ENCODE measurements around the gene NKX6-1. TPM values are rescaled to one million over a fixed set of nuclear protein-coding genes. Genes with fewer than 3 reads are reported as not detected.

The NKX6-1 gene
- total RNA-seq, 2 experiments from 2014 or later: not detected

DNA sequence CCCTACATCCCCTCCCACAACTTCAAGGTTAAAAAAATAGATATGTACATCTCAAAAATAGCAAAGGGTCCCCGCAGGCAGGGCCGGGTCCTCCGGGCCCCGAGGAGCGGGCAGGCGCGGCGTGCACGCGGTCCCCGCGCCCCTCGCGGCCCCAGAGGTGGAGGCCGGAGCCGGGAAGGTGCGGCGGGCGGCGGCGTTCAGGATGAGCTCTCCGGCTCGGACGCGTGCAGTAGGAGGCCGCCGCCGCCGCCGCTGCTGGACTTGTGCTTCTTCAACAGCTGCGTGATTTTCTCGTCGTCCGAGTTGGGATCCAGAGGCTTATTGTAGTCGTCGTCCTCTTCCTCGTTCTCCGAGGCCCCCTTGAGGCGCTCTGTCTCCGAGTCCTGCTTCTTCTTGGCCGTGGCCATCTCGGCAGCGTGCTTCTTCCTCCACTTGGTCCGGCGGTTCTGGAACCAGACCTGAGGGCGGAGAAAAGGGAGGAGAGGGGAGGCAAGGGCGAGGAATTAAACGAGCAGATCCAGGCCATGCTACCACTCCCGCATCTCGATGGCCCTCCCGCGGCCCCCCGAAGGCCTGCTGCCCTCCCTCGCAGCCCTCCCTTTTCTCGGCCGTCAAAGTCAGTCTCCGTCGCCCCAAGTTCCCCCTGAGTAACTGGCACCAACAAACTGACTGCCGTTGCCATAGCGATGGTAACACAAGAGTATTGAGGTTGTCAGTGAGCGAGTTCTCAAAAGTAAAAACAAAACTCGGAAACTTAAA is 5.8 kb downstream of the NKX6-1 start:
- Mint-ChIP-seq H3K36me3 (peaks cover 4% of the 10 kb centered on the region), H3K27me3 (peaks cover 97% of the 10 kb centered on the region), H3K27ac (no peak overlapping the region), H3K4me3 (no peak overlapping the region), H3K9me3 (peaks cover 16% of the 10 kb centered on the region), H3K4me1 (peaks cover 6% of the 10 kb centered on the region)
- no peak for DNase-seq

DNA sequence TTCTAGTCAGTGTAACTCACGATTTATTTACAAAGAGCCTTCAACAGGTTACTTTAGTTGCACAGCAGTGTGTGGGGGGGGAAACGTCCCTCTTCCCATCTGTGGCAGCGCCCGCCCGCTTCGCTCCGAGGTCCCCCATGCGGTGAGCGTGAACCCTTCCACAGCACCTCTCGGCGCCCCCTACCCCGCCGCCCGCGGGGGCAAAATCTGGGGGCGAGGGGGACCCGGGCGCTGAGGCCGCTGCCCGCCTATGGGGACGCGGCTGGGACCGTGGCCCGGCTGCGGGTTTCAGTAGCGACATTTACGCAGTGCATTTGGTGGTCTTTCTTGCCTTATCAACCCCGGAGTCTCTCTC is 6.4 kb downstream of the NKX6-1 start:
- peaks cover 4% of the 10 kb centered on the region for H3K36me3 Mint-ChIP-seq

DNA sequence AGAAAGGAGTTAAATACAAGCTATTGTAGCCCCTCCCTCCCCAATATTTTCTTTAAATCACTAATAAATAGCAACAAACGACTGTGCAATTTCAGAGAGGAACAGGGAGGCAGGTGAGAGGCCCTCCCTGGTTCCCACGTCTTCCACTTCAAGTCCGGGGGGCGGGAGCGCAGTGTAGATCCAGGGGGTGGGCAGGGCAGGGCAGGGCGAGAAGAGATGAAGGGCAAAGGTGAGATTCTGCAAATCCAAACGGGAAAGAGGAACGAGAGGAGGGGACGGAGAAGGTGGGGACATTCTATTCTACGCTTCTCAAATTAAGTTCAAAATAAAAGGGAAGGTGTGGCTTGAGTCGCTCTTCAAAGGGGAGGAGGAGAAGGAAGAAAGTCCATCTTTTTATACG is 6.8 kb downstream of the NKX6-1 start:
- peaks cover 5% of the 10 kb centered on the region for H3K4me1 Mint-ChIP-seq
- no peak for DNase-seq
- H3K4me3 Mint-ChIP-seq: no peak overlapping the region
- no peak overlapping the region for H3K27ac Mint-ChIP-seq
- H3K9me3 Mint-ChIP-seq: peaks cover 16% of the 10 kb centered on the region
- peaks cover 4% of the 10 kb centered on the region for H3K36me3 Mint-ChIP-seq
- H3K27me3 Mint-ChIP-seq: peaks cover 97% of the 10 kb centered on the region

More for the DNA sequence above, 6.4 kb downstream of the NKX6-1 start:
- Mint-ChIP-seq H3K27me3 (peaks cover 97% of the 10 kb centered on the region), H3K27ac (no peak overlapping the region), H3K4me1 (peaks cover 5% of the 10 kb centered on the region), H3K9me3 (peaks cover 16% of the 10 kb centered on the region), H3K4me3 (no peak overlapping the region)
- no peak for DNase-seq

DNA sequence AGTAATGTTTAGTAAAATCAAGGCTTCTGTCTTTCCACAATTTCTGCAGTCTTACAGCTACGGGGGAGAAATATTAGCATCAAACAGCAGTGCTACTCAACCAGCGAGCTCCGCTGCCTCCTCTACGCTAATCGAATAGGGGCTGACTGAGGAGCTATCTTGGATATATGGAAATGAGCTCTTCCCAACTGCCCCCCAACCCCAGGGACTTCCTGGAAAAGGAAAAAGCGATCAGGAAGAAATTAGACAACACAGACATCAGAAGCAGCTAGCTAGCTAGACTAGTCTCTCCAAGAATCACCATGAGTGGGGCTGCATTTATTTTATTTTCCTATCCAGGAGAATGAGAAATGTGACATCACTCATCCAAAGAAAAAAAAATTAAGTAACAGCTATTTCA is 7.6 kb downstream of the NKX6-1 start:
- DNase-seq: no peak
- no peak overlapping the region for H3K27ac Mint-ChIP-seq
- H3K4me3 Mint-ChIP-seq: no peak overlapping the region
- H3K36me3 Mint-ChIP-seq: peaks cover 4% of the 10 kb centered on the region
- H3K27me3 Mint-ChIP-seq: peaks cover 96% of the 10 kb centered on the region
- H3K4me1 Mint-ChIP-seq: peaks cover 5% of the 10 kb centered on the region
- H3K9me3 Mint-ChIP-seq: peaks cover 14% of the 10 kb centered on the region

DNA sequence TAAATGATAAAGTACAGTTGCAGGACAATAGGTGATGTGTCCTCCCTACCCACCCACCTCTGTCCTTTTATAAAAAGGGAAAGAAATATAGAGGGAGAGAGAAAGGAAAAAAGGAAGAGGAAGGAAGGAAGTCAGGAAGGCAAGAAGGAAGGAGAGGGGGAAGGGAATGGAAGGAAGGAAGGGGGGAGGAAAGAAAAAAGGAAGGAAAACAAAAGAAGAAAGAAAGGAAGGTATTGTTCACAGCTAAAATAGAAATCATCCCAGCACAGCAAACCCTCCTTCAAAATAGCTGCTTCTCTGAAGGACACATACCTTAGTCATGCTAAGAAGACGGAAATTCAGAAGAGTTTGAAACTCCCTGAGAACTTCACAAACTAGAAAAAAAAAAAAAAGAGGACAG is 8.4 kb downstream of the NKX6-1 start:
- H3K27ac Mint-ChIP-seq: no peak overlapping the region
- DNase-seq: no peak
- H3K27me3 Mint-ChIP-seq: peaks cover 96% of the 10 kb centered on the region
- no peak overlapping the region for H3K4me3 Mint-ChIP-seq
- H3K9me3 Mint-ChIP-seq: peaks cover 13% of the 10 kb centered on the region
- H3K36me3 Mint-ChIP-seq: peaks cover 3% of the 10 kb centered on the region
- peaks cover 5% of the 10 kb centered on the region for H3K4me1 Mint-ChIP-seq

DNA sequence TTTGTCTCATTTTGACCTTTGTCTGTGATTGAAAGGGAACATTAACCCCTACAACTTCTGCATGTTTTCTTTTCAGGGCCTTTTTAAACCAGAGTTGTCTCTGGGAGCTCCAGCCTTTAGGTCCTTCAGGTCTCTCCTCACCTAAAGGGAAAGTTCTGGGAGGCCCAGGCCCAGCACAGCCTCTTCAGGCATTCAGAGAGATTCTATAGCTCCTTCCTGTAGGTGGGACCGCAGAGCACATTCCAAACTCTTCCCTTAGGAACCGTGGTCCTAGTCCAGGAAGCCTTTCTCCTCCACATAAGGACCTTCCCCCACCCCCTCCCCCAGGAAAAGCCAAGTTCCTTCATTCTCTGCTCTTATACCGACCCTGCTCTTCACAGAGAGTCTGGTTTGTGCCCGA is 14.9 kb downstream of the NKX6-1 start:
- H3K36me3 Mint-ChIP-seq: peaks cover 4% of the 10 kb centered on the region
- H3K27ac Mint-ChIP-seq: no peak overlapping the region
- H3K9me3 Mint-ChIP-seq: peaks cover 6% of the 10 kb centered on the region
- peaks cover 92% of the 10 kb centered on the region for H3K27me3 Mint-ChIP-seq
- H3K4me1 Mint-ChIP-seq: peaks cover 12% of the 10 kb centered on the region
- H3K4me3 Mint-ChIP-seq: no peak overlapping the region
- DNase-seq: no peak

DNA sequence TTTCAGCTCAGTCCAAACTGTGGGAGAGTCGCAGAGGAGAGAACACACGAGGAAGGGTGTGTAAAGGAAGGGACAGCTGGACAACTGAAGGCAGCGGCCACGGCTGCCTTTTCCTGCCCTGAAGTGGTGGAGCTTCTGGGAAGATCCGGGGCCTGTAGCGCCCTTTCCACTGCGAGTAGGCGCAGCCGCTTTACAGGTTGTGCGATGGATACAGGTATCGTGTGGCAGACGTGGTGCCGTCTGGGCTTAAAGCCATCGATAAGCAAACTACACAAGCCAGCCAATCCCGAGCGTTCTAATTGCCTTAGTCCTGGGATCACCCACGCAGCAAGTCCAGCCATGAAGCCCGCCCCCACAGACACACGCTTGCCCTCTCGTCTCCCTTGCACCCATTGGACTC is 15.4 kb downstream of the NKX6-1 start:
- H3K4me3 Mint-ChIP-seq: no peak overlapping the region
- peaks cover 92% of the 10 kb centered on the region for H3K27me3 Mint-ChIP-seq
- no peak for DNase-seq
- peaks cover 4% of the 10 kb centered on the region for H3K36me3 Mint-ChIP-seq
- H3K27ac Mint-ChIP-seq: no peak overlapping the region
- peaks cover 12% of the 10 kb centered on the region for H3K4me1 Mint-ChIP-seq
- H3K9me3 Mint-ChIP-seq: peaks cover 6% of the 10 kb centered on the region

DNA sequence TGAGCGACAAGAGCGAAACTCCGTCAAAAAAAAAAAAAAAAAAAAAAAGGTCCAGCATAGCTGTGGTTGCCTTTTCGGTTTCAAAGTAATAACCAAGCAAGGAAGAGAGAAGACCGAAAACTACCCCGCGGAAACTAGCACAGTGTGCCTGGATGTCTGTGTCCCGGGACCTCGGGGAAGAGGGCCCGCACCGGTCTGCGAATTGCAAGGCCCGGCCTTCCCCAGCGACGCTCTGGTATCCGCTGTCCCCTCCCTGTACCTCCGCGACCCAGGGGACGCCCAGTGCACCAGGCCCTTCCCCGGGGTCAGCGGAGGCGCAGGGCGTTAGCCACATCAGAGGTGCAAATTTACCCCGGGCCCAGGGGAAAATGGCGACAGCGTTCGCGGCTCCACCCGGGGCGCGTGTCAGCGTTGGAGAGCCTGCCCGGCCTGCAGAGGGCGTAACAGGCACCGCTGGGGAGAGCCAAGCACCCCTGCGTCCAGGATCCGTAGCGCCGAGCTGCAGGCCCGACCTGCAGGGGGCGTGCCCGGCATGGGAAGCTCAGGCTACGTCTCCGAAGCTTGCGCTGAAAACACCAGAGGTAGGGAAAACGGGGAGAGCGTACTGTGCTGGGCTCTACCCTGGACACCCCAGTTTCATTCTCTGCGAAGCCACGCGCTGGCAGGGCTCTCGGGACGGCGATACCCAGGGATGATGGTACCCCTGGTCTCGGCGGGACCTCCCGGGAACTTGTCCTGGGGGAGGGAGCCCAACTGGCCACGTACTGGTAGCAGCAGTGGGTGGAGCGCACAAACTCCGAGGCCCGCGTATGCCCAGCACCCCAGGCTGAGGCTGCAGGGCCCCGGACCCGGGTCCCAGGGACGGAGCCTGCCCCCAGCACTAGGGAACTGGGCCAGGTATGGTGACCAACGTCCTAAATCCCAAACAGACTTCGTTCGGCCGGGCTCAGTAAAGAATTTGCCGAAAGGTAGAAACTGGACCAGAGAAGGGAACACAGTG is 16.2 kb downstream of the NKX6-1 start:
- Mint-ChIP-seq H3K27me3 (peaks cover 91% of the 10 kb centered on the region), H3K36me3 (peaks cover 4% of the 10 kb centered on the region), H3K9me3 (peaks cover 6% of the 10 kb centered on the region), H3K4me3 (no peak overlapping the region), H3K4me1 (peaks cover 12% of the 10 kb centered on the region), H3K27ac (no peak overlapping the region)
- no peak for DNase-seq

DNA sequence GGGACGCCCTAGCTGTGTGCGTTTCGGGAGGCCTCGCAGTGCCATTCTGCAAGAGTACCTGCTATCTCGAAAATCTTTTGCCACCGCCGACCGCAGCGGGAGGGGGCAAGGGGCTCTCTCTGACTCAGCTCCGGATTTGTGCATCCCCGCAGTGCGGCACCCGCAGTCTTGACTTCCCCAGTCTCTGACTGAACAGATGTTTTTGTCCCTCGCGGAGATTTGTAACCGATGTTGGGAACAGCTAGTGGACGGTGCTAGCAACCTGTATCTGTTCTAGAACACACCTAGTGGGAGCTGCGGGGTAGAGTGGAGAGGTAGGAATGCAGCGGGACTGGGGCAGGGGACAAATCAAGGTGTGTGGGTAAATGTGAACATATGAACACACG is 17.2 kb downstream of the NKX6-1 start:
- no peak for DNase-seq
- H3K36me3 Mint-ChIP-seq: peaks cover 4% of the 10 kb centered on the region
- H3K4me3 Mint-ChIP-seq: peak overlapping the region; percentile 2
- H3K9me3 Mint-ChIP-seq: peaks cover 6% of the 10 kb centered on the region
- H3K4me1 Mint-ChIP-seq: peaks cover 12% of the 10 kb centered on the region
- H3K27me3 Mint-ChIP-seq: peaks cover 85% of the 10 kb centered on the region
- H3K27ac Mint-ChIP-seq: no peak overlapping the region

DNA sequence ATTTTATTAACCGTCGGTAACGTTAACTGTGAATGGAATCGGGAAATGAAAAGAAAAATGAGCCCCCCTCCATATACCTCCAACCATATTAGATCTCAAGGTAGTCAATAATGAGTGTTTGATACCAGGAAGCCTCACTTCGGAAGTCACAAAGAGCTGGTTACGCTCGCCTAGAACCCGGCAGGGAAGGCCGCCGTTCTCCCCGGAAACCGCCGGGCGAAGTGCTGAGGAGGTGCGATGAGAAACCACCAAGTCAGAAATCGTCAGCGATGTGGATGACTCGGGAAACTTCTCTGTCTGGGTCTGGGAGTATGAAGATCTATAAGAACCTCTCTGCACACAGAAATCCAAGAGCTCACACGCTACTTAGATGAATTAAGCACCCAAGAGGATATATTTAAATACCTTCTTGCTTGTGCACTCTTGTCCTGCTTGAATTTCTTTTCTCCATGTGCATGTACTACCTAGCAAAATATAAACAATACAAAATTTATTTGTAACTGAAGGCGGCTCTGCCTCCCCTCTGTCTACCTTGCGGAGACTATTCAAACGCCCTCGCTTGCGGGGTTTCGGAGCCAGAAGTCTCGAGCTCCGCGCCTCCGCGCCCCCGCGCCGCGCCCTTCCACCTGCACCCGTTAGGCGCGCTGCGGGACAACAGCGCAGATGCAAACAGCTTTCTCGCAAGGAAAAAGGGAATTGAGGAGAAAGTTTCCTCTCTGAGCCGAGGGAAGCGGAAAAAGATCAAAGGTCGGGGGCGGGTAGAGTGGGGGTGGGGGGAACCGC is 17.8 kb downstream of the NKX6-1 start:
- H3K4me3 Mint-ChIP-seq: no peak overlapping the region
- H3K27ac Mint-ChIP-seq: no peak overlapping the region
- no peak for DNase-seq
- peaks cover 83% of the 10 kb centered on the region for H3K27me3 Mint-ChIP-seq
- peaks cover 6% of the 10 kb centered on the region for H3K9me3 Mint-ChIP-seq
- peaks cover 12% of the 10 kb centered on the region for H3K4me1 Mint-ChIP-seq
- H3K36me3 Mint-ChIP-seq: peaks cover 4% of the 10 kb centered on the region

DNA sequence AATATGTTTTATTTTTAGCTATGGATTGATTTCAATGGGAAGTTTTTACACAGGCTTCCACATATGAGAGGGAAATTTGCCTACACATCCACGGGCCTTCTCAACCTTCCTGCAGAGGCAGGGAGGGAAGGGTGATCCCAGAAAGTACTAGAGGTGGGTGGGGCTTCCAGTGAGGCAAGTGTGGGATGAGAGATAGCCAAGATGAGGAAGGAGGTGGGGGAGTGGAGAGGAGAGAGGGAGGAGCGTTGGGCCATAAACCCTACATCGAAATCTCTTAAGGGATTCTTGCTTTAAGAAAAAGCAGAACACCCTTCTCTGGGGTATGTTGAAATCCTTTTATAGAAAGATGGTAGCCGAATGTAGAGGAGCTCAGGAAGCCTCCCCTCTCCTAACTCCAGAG is 19.0 kb downstream of the NKX6-1 start:
- no peak for DNase-seq
- H3K27me3 Mint-ChIP-seq: peaks cover 78% of the 10 kb centered on the region
- H3K27ac Mint-ChIP-seq: no peak overlapping the region
- peaks cover 6% of the 10 kb centered on the region for H3K9me3 Mint-ChIP-seq
- H3K4me3 Mint-ChIP-seq: no peak overlapping the region
- peaks cover 12% of the 10 kb centered on the region for H3K4me1 Mint-ChIP-seq
- H3K36me3 Mint-ChIP-seq: peaks cover 4% of the 10 kb centered on the region

DNA sequence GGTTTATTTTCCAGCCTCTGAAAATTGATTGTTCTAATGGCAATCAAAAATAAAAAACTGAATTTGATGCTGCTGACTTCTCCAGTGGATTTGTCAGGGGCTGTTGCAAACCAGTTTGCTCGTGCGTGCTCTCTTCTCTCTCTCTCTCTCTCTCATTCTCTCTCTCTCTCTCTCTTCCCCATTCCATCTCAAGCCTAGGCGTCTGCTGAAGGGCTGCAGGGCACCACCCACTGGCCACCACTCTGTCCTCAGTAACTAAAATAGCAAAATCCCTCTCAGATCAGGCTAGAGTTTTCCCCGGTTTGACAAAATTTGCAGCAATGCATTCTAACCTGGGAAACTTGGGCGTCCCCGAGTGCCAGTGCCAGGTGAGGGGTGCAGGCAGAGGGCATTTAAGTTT is 19.4 kb downstream of the NKX6-1 start:
- peaks cover 4% of the 10 kb centered on the region for H3K36me3 Mint-ChIP-seq
- no peak overlapping the region for H3K27ac Mint-ChIP-seq
- DNase-seq: no peak
- H3K4me1 Mint-ChIP-seq: peaks cover 12% of the 10 kb centered on the region
- H3K4me3 Mint-ChIP-seq: no peak overlapping the region
- peaks cover 78% of the 10 kb centered on the region for H3K27me3 Mint-ChIP-seq
- H3K9me3 Mint-ChIP-seq: peaks cover 6% of the 10 kb centered on the region

DNA sequence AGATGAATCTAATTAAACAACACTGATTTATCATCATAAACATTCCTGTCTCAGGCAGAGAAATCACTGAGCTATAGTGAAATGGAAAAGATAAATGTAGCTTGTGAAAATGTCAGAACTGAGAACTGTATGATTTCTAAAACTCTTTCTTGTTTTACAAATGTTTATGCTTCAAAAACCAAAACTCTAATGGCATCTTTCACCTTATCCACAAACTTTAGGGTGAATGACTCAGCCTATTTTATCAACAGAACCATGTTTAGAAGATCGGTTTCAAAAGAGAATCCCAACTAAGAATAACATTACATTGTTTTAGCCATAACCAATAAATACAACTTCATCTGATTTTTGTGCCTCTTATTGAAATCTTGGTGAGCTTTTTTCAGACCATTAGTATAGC is 21.4 kb downstream of the NKX6-1 start:
- peaks cover 3% of the 10 kb centered on the region for H3K9me3 Mint-ChIP-seq
- H3K4me3 Mint-ChIP-seq: no peak overlapping the region
- DNase-seq: no peak
- H3K27me3 Mint-ChIP-seq: peaks cover 78% of the 10 kb centered on the region
- no peak overlapping the region for H3K27ac Mint-ChIP-seq
- peaks cover 8% of the 10 kb centered on the region for H3K4me1 Mint-ChIP-seq
- H3K36me3 Mint-ChIP-seq: peaks cover 3% of the 10 kb centered on the region

DNA sequence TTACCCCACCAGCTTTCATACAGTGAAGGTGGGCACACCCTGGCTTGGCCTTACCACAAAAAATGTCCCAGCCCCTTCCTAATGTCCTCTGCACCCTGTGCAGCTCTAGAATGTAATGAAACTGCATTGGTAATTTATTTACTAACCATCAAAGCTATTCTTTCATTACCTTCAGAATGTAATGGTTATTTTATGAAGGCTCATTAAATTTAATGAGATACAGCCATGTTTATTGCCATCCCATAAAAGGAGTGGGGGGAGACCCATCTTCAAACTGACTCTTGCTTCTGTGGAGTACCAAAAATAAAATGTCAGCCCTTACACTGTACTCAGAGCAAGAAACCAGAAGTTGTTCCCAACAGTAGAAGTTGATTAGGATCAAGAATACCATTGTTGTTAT is 25.0 kb downstream of the NKX6-1 start:
- Mint-ChIP-seq H3K36me3 (no peaks in the 10 kb centered on the region), H3K27me3 (peaks cover 41% of the 10 kb centered on the region), H3K4me3 (no peak overlapping the region), H3K4me1 (no peaks in the 10 kb centered on the region), H3K9me3 (no peaks in the 10 kb centered on the region), H3K27ac (no peak overlapping the region)
- DNase-seq: no peak

DNA sequence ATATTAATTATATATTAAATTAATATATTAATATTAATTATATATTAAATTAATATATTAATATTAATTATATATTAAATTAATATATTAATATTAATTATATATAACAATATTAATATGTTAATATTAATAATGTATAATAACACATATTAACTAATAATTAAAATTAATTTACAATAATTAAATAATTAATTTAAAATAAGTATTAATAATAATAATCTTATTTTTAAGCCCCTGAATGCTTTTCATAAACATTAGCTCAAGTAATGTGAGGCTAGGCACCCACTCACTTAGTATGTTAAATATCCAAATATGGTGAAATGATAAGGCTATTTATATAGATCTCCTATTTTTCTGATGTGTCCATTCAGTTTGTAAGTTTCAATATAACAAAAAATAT is 26.9 kb downstream of the NKX6-1 start:
- H3K9me3 Mint-ChIP-seq: no peaks in the 10 kb centered on the region
- H3K4me1 Mint-ChIP-seq: no peaks in the 10 kb centered on the region
- H3K27ac Mint-ChIP-seq: no peak overlapping the region
- DNase-seq: no peak
- no peaks in the 10 kb centered on the region for H3K36me3 Mint-ChIP-seq
- H3K27me3 Mint-ChIP-seq: peaks cover 33% of the 10 kb centered on the region
- no peak overlapping the region for H3K4me3 Mint-ChIP-seq
